Measurements from ENCODE around the gene NRARP. TPM values are rescaled to one million over a fixed set of nuclear protein-coding genes. Genes with fewer than 3 reads are reported as not detected.

The NRARP gene
- polyA plus RNA-seq, 1 experiment: 0.17 TPM

DNA sequence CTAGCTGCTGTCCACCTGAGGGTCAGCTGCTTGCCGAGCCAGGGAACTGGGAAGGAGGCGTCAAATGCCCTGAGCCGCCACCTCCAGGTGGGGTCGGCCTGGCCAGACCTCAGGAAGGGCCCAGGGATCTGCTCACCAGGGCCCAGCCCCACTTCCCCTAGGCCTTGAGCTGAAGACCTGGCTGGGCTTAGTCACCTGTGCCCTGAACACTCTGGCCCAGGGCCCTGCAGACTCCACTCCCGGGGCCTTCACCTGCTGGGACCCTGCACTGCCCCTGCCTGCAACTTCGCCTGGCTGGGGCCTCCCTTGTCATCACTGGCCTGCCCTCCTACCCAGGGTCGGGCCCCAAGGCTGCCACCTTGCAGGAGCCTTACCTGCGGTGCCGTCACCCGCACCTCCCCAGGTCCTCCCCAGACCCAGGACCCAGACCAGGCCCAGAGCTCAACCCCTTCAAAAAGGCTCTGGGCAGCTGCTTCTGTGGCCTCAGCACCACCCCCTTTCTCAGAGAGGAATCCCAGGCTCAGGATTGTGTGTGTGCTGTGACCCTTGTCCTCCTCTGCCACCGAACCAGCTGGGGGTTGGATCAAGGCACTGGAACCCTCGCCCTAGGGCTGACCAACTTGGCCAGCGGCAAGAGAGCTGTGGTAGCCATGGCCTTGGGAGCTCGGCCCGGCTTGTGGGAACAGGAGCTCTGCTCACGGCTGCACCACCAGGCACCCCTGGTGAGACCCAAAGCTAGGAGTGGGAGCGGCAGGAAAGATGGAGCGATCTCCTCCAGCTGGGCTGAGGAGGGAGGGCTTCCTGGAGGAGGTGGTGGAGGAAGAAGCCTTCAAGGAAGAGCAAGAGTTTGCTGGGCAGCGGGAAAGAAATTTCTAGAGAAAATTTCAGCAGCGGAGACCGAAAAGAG lies 48.1 kb downstream of the NRARP start:
- POLR2A ChIA-PET: interaction anchor here (1.1 kb wide), 1 partner anchor 11 kb away, joined by 4 read pairs; no protein-coding TSS in a partner anchor
- CTCF ChIA-PET: interaction anchor here (0.6 to 1.9 kb wide), 11 partner anchors 10 to 225 kb away, joined by 3 to 10 read pairs (median 3); partner anchors contain the start of genes TOR4A and TUBB4B
- H3K36me3 ChIP-seq (ENCODE audit: control insufficient read depth, insufficient read depth, low read length): peaks cover 3% of the 10 kb centered on the region
- DNase-seq (ENCODE audit: low read depth): no peak
- no peaks in the 10 kb centered on the region; the same call in 1 of the 2 replicates for H3K27me3 ChIP-seq (ENCODE audit: control insufficient read depth, insufficient read depth, low read length)
- peak overlapping the region; percentile 99 for H3K4me3 ChIP-seq (ENCODE audit: low read depth, low read length)
- TF ChIP-seq CTCF (IDR thresholded peaks at IDR 0.05; ENCODE audit: insufficient read depth, low read depth, low read length): no peak

- H3K4me3 ChIP-seq (ENCODE audit: low read depth, low read length): no peak overlapping the region
- CTCF ChIA-PET: interaction anchor here (0.9 to 1.9 kb wide), 7 partner anchors 8 to 224 kb away, joined by 3 to 4 read pairs (median 4); partner anchors contain the start of genes TOR4A and TUBB4B
- H3K27me3 ChIP-seq (ENCODE audit: control insufficient read depth, insufficient read depth, low read length): no peaks in the 10 kb centered on the region; the same call in 1 of the 2 replicates
- POLR2A ChIA-PET: interaction anchor here (0.6 kb wide), 1 partner anchor 12 kb away, joined by 3 read pairs; no protein-coding TSS in a partner anchor
- no peak for TF ChIP-seq CTCF (IDR thresholded peaks at IDR 0.05; ENCODE audit: insufficient read depth, low read depth, low read length)
- H3K36me3 ChIP-seq (ENCODE audit: control insufficient read depth, insufficient read depth, low read length): peaks cover 3% of the 10 kb centered on the region
- DNase-seq (ENCODE audit: low read depth): no peak
These were observed 49.2 kb downstream of the NRARP start for GRCh38 chr9:137252555-137253506.

DNA sequence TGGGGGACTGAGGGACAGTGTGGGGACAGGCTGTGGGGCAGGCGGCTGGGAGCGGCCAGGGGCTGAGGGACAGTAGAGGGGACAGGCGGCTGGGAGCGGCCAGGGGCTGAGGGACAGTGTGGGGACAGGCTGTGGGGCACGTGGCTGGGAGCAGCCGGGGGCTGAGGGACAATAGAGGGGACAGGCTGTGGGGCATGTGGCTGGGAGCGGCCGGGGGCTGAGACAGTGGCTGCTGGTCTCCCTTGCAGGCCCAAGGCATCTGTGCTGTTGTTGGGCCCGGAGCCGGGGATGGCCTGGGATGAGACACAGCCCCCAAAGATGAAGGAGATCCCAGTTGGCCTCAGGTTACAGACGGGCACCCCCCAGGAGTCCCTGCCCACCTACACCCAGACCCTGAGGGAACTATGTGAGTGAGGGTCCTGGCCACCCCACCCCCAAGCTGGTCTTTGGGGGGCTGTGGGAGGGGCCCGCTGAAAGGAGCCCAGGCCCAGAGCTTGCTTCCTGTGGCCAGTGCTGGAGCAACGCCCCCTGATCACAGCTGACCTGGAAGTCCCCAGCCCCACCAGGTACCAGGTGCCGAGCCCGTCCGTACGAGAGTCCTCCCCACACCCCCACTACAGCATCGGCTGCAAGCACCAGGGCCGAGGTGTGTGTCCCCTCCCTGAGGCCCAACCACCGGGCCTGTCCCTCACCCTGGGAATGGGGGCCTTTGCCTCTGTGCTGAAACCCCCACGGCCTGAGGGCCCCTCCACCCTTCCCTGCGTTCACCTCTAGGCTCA lies 50.4 kb downstream of the NRARP start:
- Histone ChIP-seq H3K36me3 (ENCODE audit: control insufficient read depth, insufficient read depth, low read length) (peaks cover under 1% of the 10 kb centered on the region; the same call in 1 of the 2 replicates), H3K27me3 (ENCODE audit: control insufficient read depth, insufficient read depth, low read length) (no peaks in the 10 kb centered on the region; the same call in 1 of the 2 replicates), H3K4me3 (ENCODE audit: low read depth, low read length) (no peak overlapping the region)
- no peak for DNase-seq (ENCODE audit: low read depth)
- TF ChIP-seq CTCF (IDR thresholded peaks at IDR 0.05; ENCODE audit: insufficient read depth, low read depth, low read length): no peak
- ChIA-PET POLR2A (no interaction called here), CTCF (interaction anchor here (1.3 to 1.5 kb wide), 2 partner anchors 9 to 15 kb away, joined by 4 to 5 read pairs; no protein-coding TSS in a partner anchor)

DNA sequence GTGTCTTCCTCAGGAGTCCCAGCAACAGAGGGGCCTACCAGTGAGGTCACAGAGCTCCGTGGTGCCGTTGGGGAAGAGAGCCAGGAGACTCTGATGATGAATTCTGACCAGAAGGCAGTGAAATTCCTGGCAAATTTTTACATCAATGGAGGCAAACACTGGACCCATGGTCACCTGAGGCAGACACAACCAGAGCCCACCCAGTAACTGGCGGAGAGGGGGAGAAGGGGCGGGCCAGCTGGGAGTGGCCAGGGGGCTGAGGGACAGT lies 50.9 kb downstream of the NRARP start, which contains the start of gene STPG3:
Gene STPG3 (plus strand): TSS at position 93 of the 268 bp plus-strand sequence. CDS start 1 bp downstream, at position 94.
- no peak for TF ChIP-seq CTCF (IDR thresholded peaks at IDR 0.05; ENCODE audit: insufficient read depth, low read depth, low read length)
- H3K36me3 ChIP-seq (ENCODE audit: control insufficient read depth, insufficient read depth, low read length): no peaks in the 10 kb centered on the region
- POLR2A ChIA-PET: no interaction called here
- H3K27me3 ChIP-seq (ENCODE audit: control insufficient read depth, insufficient read depth, low read length): no peaks in the 10 kb centered on the region; the same call in 1 of the 2 replicates
- CTCF ChIA-PET: interaction anchor here (1.3 to 3.5 kb wide), 2 partner anchors 8 to 14 kb away, joined by 5 to 14 read pairs; no protein-coding TSS in a partner anchor
- no peak within 1 kb of the TSS for H3K4me3 ChIP-seq (ENCODE audit: low read depth, low read length)
- DNase-seq (ENCODE audit: low read depth): no peak

All from BJ (cell line).